ENCODE results near the gene ADAM22.

Gene ADAM22

DNA sequence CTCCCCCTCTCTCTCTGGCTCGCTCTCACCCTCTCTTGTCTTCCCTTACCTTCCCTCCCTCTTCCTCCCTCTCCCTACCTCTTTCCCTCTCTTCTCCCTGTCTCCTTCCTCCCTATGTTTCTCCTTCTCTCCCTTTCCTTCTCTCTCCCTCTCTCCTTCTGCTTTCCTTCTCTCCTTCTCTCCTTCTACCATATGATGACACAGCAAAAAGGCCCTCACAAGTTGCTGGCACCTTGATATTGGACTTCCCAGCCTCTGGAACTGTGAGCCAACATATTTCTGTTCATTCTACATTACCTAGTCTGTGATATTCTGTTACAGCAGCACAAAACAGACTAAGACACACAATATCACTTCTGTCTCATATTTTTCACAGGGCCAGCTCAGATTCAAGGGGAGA lies 135.0 kb downstream of the ADAM22 start:
- TF ChIP-seq, protein P1, sequence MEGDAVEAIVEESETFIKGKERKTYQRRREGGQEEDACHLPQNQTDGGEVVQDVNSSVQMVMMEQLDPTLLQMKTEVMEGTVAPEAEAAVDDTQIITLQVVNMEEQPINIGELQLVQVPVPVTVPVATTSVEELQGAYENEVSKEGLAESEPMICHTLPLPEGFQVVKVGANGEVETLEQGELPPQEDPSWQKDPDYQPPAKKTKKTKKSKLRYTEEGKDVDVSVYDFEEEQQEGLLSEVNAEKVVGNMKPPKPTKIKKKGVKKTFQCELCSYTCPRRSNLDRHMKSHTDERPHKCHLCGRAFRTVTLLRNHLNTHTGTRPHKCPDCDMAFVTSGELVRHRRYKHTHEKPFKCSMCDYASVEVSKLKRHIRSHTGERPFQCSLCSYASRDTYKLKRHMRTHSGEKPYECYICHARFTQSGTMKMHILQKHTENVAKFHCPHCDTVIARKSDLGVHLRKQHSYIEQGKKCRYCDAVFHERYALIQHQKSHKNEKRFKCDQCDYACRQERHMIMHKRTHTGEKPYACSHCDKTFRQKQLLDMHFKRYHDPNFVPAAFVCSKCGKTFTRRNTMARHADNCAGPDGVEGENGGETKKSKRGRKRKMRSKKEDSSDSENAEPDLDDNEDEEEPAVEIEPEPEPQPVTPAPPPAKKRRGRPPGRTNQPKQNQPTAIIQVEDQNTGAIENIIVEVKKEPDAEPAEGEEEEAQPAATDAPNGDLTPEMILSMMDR (conservative IDR thresholded peaks at IDR 0.05; ENCODE audit: low read length) = no peak
- H3K4me3 ChIP-seq (ENCODE audit: low read length) = no peak overlapping the region
- no peak for DNase-seq (ENCODE audit: low read depth)

DNA sequence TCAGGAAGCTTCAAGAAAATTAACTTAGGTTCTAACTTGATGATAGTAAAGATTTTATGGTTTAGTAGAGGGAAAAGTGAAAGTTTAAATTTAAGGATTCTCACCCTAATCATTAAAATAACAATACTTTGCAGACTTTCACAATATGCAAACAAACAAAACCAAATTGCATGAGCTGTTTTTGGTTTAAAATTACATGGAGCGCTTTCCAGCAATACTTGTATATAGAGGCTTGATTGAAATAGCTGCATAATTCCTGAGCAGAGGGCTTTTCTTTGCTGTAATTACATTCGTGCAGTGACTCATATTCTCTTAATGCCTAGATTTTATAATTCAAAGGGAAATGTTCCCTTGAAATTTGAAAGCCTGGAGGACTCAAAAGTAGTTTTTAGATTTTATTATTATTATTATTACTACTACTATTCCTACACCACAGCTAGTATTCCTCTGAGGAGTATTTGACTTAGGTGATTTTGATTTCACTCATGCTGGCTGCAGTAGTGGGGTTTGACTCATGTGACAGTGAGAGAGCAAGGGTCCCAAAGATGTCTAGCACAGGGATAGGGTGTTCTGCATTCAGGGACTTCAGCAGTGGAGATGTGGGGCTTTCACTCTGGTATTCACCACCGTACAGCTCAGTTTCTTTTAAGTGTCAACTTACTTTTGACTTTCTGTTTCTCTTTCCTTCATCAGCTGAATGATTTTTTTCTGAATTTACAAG lies 138.1 kb downstream of the ADAM22 start:
- no peak for DNase-seq (ENCODE audit: low read depth)
- no peak overlapping the region for H3K4me3 ChIP-seq (ENCODE audit: low read length)
- TF ChIP-seq, protein P1 (conservative IDR thresholded peaks at IDR 0.05; ENCODE audit: low read length) = no peak

DNA sequence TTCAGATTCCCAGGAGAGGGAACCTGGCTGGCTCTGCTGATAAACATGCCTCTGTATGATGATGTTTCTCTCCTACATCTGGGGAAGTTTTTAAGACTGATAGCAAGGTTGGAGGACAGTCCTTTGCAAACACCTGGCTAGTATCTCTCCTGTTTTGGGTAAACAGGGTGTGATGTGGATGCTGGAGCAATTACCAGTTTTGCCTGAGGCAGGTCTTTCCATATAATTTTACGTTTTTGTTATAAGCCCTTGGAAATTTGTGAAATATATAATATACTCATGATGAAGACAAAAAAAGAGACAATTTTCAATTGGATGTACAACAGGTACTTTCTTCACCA lies 138.6 kb downstream of the ADAM22 start:
- TF ChIP-seq, protein P1 (conservative IDR thresholded peaks at IDR 0.05; ENCODE audit: low read length) = no peak
- H3K4me3 ChIP-seq (ENCODE audit: low read length) = no peak overlapping the region
- DNase-seq (ENCODE audit: low read depth) = no peak

DNA sequence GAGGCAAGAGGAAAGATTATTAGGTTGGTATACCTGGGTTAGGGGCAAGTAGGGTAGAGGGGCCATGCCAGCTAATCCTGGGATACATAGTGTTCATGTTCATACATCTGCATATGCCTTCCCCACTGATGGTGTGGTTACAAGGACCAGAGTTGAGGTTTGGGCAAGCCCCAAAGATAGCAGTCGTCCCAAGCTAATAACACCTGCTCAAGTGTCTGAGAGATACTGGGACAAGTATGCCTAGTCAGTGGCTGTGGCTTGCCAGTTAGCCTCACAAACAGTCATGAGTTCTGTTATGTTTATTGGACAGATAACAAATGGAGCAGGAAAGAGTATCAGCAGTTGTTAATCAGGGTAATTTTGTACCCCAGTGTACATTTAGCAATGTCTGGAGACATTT lies 139.6 kb downstream of the ADAM22 start:
- no peak for DNase-seq (ENCODE audit: low read depth)
- TF ChIP-seq, protein P1 (conservative IDR thresholded peaks at IDR 0.05; ENCODE audit: low read length) = no peak
- no peak overlapping the region for H3K4me3 ChIP-seq (ENCODE audit: low read length)

DNA sequence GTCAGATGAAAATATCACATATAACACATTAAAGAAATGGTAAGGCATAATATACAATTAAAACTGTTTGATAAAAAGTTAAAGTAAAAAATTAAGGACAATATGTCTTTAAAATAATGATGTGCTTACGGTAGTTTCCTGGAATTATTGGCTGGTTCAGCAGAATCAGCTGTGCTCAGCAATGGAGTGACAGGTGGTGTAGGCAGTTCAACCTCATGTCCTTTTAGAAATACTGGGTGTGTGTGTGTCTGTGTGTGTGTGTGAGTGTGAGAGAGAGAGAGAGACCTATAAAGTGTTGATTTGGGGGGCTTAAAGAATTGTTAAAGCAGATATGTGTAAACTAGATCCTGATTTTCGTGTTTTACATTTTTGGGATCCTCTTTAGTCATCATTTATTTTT lies 141.2 kb downstream of the ADAM22 start:
- no peak overlapping the region for H3K4me3 ChIP-seq (ENCODE audit: low read length)
- DNase-seq (ENCODE audit: low read depth) = no peak
- TF ChIP-seq, protein P1 (conservative IDR thresholded peaks at IDR 0.05; ENCODE audit: low read length) = no peak

DNA sequence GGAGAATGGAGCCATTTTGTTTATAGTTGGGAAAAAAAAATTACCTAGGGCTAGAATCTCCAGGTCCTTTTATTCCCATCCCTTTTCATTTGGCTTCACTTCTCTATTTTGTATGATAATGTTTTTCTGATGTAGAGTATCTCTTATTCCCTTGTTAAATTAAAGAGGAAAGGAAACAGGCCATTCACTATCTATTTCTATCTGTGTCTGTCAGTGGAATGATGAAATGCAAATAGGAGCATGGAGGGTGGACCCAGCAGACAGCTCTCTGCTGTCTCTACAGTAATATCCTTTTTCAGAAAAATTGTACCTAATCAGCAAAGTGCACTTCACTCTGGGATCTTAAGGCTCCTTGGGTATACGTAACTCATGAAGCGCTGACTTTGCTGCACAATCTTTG lies 149.8 kb downstream of the ADAM22 start:
- no peak overlapping the region for H3K4me3 ChIP-seq (ENCODE audit: low read length)
- TF ChIP-seq, protein P1 (conservative IDR thresholded peaks at IDR 0.05; ENCODE audit: low read length) = no peak
- DNase-seq (ENCODE audit: low read depth) = no peak

DNA sequence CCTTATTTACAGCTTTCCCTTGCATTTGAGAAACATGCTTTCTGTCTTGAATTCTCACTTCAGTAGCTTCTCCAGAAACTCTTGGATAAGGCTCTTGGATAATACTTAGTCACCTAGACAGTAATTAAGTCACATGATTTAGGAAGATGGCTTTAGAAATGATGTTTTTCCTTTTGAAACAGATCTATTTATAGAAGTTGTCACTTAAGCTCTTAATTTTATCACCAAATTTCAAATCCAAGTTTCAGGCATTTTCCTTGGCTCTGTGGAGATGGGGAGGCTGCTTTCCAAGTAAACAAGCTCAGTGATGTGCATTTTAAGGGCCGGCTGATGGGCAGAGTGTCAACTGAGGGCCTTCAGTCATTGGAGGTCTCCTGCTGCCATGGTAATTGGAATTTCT lies 155.5 kb downstream of the ADAM22 start:
- no peak for DNase-seq (ENCODE audit: low read depth)
- H3K4me3 ChIP-seq (ENCODE audit: low read length) = no peak overlapping the region
- TF ChIP-seq, protein P1 (conservative IDR thresholded peaks at IDR 0.05; ENCODE audit: low read length) = no peak

Data from AG10803 (cell line).